Endothelial cell of umbilical vein (primary cell): ENCODE measurements around the gene CYBA. TPM values are rescaled to one million over a fixed set of nuclear protein-coding genes. Genes with fewer than 3 reads are reported as not detected.

Experiments used
- BruUV-seq: library from RNA; stranded (reverse); fragments of 400-500 nt; replicated peaks from 2 replicates; lab custom pipeline; 2021; lab: Mats Ljungman, UMichigan
- CTCF ChIA-PET: fragments of 300-600, 350-600 bp; sonication (Branson Sonifier 250); formaldehyde crosslinking; loops from one replicate; lab custom pipeline; 2021; ENCODE audit warnings: antibody characterized with exemption, inconsistent platforms; lab: Charles Lee
- POLR2A ChIA-PET: fragments of 300-600, 350-600 bp; sonication (Branson Sonifier 250); formaldehyde crosslinking; loops from one replicate; lab custom pipeline; 2021; ENCODE audit warnings: antibody characterized with exemption, inconsistent platforms; lab: Charles Lee
- DNase-seq: peaks from one replicate; pipeline ENCODE4 v3.0.0-alpha.2; 2011; ENCODE audit warnings: low read depth, low spot score
- FAIRE-seq: peaks from 2 replicates; lab custom pipeline; 2011; peaks lifted over from hg19 to GRCh38; lab: Jason Lieb, UNC
- H2AFZ ChIP-seq: 2 replicates; pipeline ENCODE4 v1.6.0; 2012; ENCODE audit warnings: low read depth, low read length, control low read depth, inconsistent platforms
- H3K27ac ChIP-seq: 2 replicates; pipeline ENCODE4 v1.5.1; 2011; ENCODE audit warnings: low read depth, mild to moderate bottlenecking, control low read depth, low read length, moderate library complexity; ENCODE audit not compliant: insufficient read depth
- H3K27me3 ChIP-seq, 2 experiments: 2 replicates each; pipeline versions ENCODE4 v1.6.0 to v1.6.1; 2011; ENCODE audit warnings: low read length in 2 of 2, mixed read lengths in 1 of 2; ENCODE audit not compliant: control insufficient read depth in 2 of 2, insufficient read depth in 2 of 2
- H3K36me3 ChIP-seq, 2 experiments: 2 replicates in 1 of 2; 3 replicates in 1 of 2; pipeline ENCODE4 v1.5.1; 2011; ENCODE audit warnings: low read length in 2 of 2, mild to moderate bottlenecking in 1 of 2, moderate library complexity in 1 of 2; ENCODE audit not compliant: control insufficient read depth in 2 of 2, insufficient read depth in 2 of 2; ENCODE audit errors: extremely low read depth in 1 of 2
- H3K4me1 ChIP-seq: 3 replicates; pipeline ENCODE4 v1.5.1; 2011; ENCODE audit warnings: mild to moderate bottlenecking, low read length; ENCODE audit not compliant: control insufficient read depth, insufficient read depth; ENCODE audit errors: extremely low read depth
- H3K4me2 ChIP-seq: 2 replicates; pipeline ENCODE4 v1.6.1; 2011; ENCODE audit warnings: low read length, control low read depth, mixed read lengths; ENCODE audit not compliant: insufficient read depth
- H3K4me3 ChIP-seq, 3 experiments: fragments of 200-600 bp in 1 of 3; sonication (generic), shearing (Covaris generic) in 1 of 3; replicated peaks in 1 of 3; 2 replicates each; pipeline ENCODE4 v1.5.1; 2011 to 2016; ENCODE audit warnings: control low read depth in 3 of 3, low read length in 3 of 3, mild to moderate bottlenecking in 2 of 3, inconsistent platforms in 1 of 3, low read depth in 1 of 3, moderate library complexity in 1 of 3; ENCODE audit not compliant: insufficient read depth in 1 of 3
- H3K79me2 ChIP-seq: 2 replicates; pipeline ENCODE4 v1.6.0; 2012; ENCODE audit warnings: low read length, inconsistent platforms; ENCODE audit not compliant: control insufficient read depth, insufficient read depth
- H3K9ac ChIP-seq: replicated peaks from 2 replicates; pipeline ENCODE3; 2011; ENCODE audit warnings: low read length, control low read depth; ENCODE audit not compliant: insufficient read depth; ENCODE audit errors: extremely low read depth
- H3K9me1 ChIP-seq: replicated peaks from 3 replicates; pipeline ENCODE4 v1.6.0; 2011; ENCODE audit warnings: mild to moderate bottlenecking, low read length; ENCODE audit not compliant: control insufficient read depth, insufficient read depth; ENCODE audit errors: extremely low read depth
- H3K9me3 ChIP-seq: replicated peaks from 2 replicates; pipeline ENCODE4 v1.5.1; 2012; ENCODE audit warnings: low read length, inconsistent platforms; ENCODE audit not compliant: control insufficient read depth, insufficient read depth
- H4K20me1 ChIP-seq: replicated peaks from 2 replicates; pipeline ENCODE3; 2011; ENCODE audit warnings: mild to moderate bottlenecking, low read length; ENCODE audit not compliant: control insufficient read depth, insufficient read depth; ENCODE audit errors: extremely low read depth
- CTCF ChIP-seq, 2 donors: IDR thresholded peaks; 1 replicate in 1 of 2; 2 replicates in 1 of 2; pipeline ENCODE4 v1.5.1; 2011; ENCODE audit warnings: low read length in 2 of 2, mild to moderate bottlenecking in 2 of 2, moderate library complexity in 2 of 2, control low read depth in 1 of 2, inconsistent platforms in 1 of 2, low read depth in 1 of 2; ENCODE audit not compliant: insufficient read depth in 1 of 2; ENCODE audit errors: extremely low read depth in 1 of 2
- EZH2 ChIP-seq: IDR thresholded peaks from 2 replicates; pipeline ENCODE4 v1.6.1; 2012; ENCODE audit warnings: borderline replicate concordance, low read depth, mild to moderate bottlenecking, moderate library complexity, low read length, inconsistent platforms; ENCODE audit not compliant: severe bottlenecking
- FOS ChIP-seq: IDR thresholded peaks from 2 replicates; pipeline ENCODE4 v1.6.1; 2011; ENCODE audit warnings: mild to moderate bottlenecking, low read length, moderate library complexity, borderline replicate concordance; ENCODE audit not compliant: insufficient read depth
- GATA2 ChIP-seq: IDR thresholded peaks from 2 replicates; pipeline ENCODE4 v1.7.0; 2011; ENCODE audit warnings: low read depth, mild to moderate bottlenecking, moderate library complexity, mixed read lengths, low read length; ENCODE audit not compliant: insufficient read length, insufficient read depth
- MAX ChIP-seq: IDR thresholded peaks from 2 replicates; pipeline ENCODE4 v1.6.1; 2011; ENCODE audit not compliant: insufficient read depth, insufficient read length
- POLR2AphosphoS5 ChIP-seq: IDR thresholded peaks from 2 replicates; pipeline ENCODE4 v1.6.1; 2012; ENCODE audit warnings: low read depth, mild to moderate bottlenecking, control low read depth, low read length, moderate library complexity; ENCODE audit not compliant: insufficient read depth
- dilution Hi-C: fragments of 300-500 bp; cut with MboI; formaldehyde crosslinking; loops from one replicate; pipeline ENCODE4 v1.15.0; 2019; ENCODE audit warnings: low sequenced_read_pairs; ENCODE audit not compliant: extremely low pct_ligation_motif_present
- intact Hi-C: fragments of 100-400 bp; cut with micrococcal nuclease; formaldehyde crosslinking; loops from one replicate; pipeline ENCODE4 v1.10.0; 2022
- polyA plus RNA-seq, 4 experiments: library from polyadenylated mRNA; depleted of rRNA in 3 of 4; stranded (reverse) in 3 of 4; unstranded in 1 of 4; fragments of >200 nt; gene quantifications; 2 replicates each; pipeline versions ENCODE4 v1.2.1 to v1.2.3, GENCODE V29; 2011 to 2012; ENCODE audit warnings: missing spikeins in 1 of 4
- total RNA-seq: library from RNA; stranded (reverse); gene quantifications from 2 replicates; pipeline ENCODE4 v1.2.3, GENCODE V29; 2021

CYBA gene
- total and polyA plus RNA-seq, 2 donors (not counting 3 experiments of a cell fraction or from before 2014, with no cell fraction given) = 37.0 to 77.3 TPM

GRCh38 chr16:88696441-88696840, 45.6 kb upstream of the CYBA start:
- DNase-seq (no peak), FAIRE-seq (no peak)
- BruUV-seq = TSS peak; percentile 6
- Histone ChIP-seq H3K27ac (no peak overlapping the region), H3K9me1 (no peaks in the 10 kb centered on the region), H3K79me2 (peaks cover 2% of the 10 kb centered on the region), H3K36me3 (peaks cover 4 to 21% of the 10 kb centered on the region in 2 experiments), H3K4me1 (peaks cover 13% of the 10 kb centered on the region), H3K27me3 (no peaks in the 10 kb centered on the region), H3K4me2 (no peak overlapping the region), H3K9me3 (no peaks in the 10 kb centered on the region), H2AFZ (no peak overlapping the region), H3K9ac (no peak overlapping the region), H4K20me1 (no peaks in the 10 kb centered on the region), H3K4me3 (no peak overlapping the region)
- ChIA-PET POLR2A (no interaction called here), CTCF (interaction anchor here (1.4 kb wide), 1 partner anchor 34 kb away, joined by 4 read pairs; the partner anchor contains the start of gene MVD)
- intact Hi-C loops = no loop called here
- dilution Hi-C loops = no loop called here
- TF ChIP-seq MAX = no peak
- no peak for TF ChIP-seq FOS
- TF ChIP-seq CTCF (IDR thresholded peaks at IDR 0.05; ENCODE audit: extremely low read depth in 1 of 2, insufficient read depth in 1 of 2, low read depth in 1 of 2, low read length in 2 of 2) = no peak
- TF ChIP-seq EZH2 = no peak
- no peak for TF ChIP-seq GATA2
- no peak for TF ChIP-seq POLR2AphosphoS5
